ENCODE measurements around the gene YBEY. TPM values are rescaled to one million over a fixed set of nuclear protein-coding genes. Genes with fewer than 3 reads are reported as not detected.

The YBEY gene
- total RNA-seq, 4 donors from 2014 or later: 6.1 to 16.3 (median 13.3) TPM

GRCh38 chr21:46294647-46295176, 8.6 kb downstream of the YBEY start:
- ATAC-seq: no peak
- Histone ChIP-seq H3K4me3 (no peak overlapping the region), H3K27ac (peak overlapping the region in 1 of 4 donors; percentile 70), H3K27me3 (peaks cover 46% of the 10 kb centered on the region), H3K4me1 (peaks cover 0 to 27% (median 9%) of the 10 kb centered on the region in 3 donors), H3K9me3 (no peaks in the 10 kb centered on the region), H3K36me3 (peaks cover 0 to 18% of the 10 kb centered on the region in 2 donors)
- TF ChIP-seq POLR2A (IDR thresholded peaks at IDR 0.05) (no peak), CTCF (IDR thresholded peaks at IDR 0.05) (no peak), EP300 (IDR thresholded peaks at IDR 0.05) (no peak), POLR2AphosphoS5 (IDR thresholded peaks at IDR 0.05) (no peak)
- WGBS, 2 donors (ENCODE audit: low coverage in 1 of 2): 53 to 73% methylated on average over 3 to 5 of the region's 10 CpGs

GRCh38 chr21:46295177-46295770, 9.1 kb downstream of the YBEY start:
- TF ChIP-seq POLR2A (IDR thresholded peaks at IDR 0.05) (no peak), CTCF (IDR thresholded peaks at IDR 0.05) (no peak), EP300 (IDR thresholded peaks at IDR 0.05) (no peak), POLR2AphosphoS5 (IDR thresholded peaks at IDR 0.05) (no peak)
- Histone ChIP-seq H3K27me3 (peaks cover 50% of the 10 kb centered on the region), H3K4me1 (peaks cover 0 to 27% (median 9%) of the 10 kb centered on the region in 3 donors), H3K27ac (peak overlapping the region in 3 of 4 donors; percentile 50 to 70 (median 60)), H3K36me3 (peaks cover 0 to 24% of the 10 kb centered on the region in 2 donors), H3K4me3 (no peak overlapping the region), H3K9me3 (no peaks in the 10 kb centered on the region)
- ATAC-seq: no peak
- WGBS, 2 donors (ENCODE audit: low coverage in 1 of 2): 44% methylated on average over 7 of the region's 9 CpGs; no CpG with 5 or more reads in 1 of the 2 donors

GRCh38 chr21:46295996-46296752, 10.0 kb downstream of the YBEY start:
- no peak for TF ChIP-seq EP300 (IDR thresholded peaks at IDR 0.05)
- peak; percentile 21 for TF ChIP-seq POLR2AphosphoS5 (IDR thresholded peaks at IDR 0.05)
- no peak for TF ChIP-seq CTCF (IDR thresholded peaks at IDR 0.05)
- TF ChIP-seq POLR2A (IDR thresholded peaks at IDR 0.05): peak in 1 of 2 donors; percentile 21
- Histone ChIP-seq H3K27me3 (peaks cover 54% of the 10 kb centered on the region), H3K36me3 (peaks cover 0 to 29% of the 10 kb centered on the region in 2 donors), H3K9me3 (no peaks in the 10 kb centered on the region), H3K4me3 (peak overlapping the region in 1 of 2 donors; percentile 52), H3K4me1 (peaks cover 0 to 27% (median 9%) of the 10 kb centered on the region in 3 donors), H3K27ac (peak overlapping the region; percentile 10 to 70 (median 55))
- WGBS, 2 donors (ENCODE audit: low coverage in 1 of 2): 40 to 52% methylated on average over 1 to 3 of the region's 29 CpGs
- ATAC-seq: peak; percentile 92

GRCh38 chr21:46297338-46298271, 11.5 kb downstream of the YBEY start:
- no peak for TF ChIP-seq POLR2AphosphoS5 (IDR thresholded peaks at IDR 0.05)
- TF ChIP-seq EP300 (IDR thresholded peaks at IDR 0.05): no peak
- no peak for TF ChIP-seq POLR2A (IDR thresholded peaks at IDR 0.05)
- no peak for TF ChIP-seq CTCF (IDR thresholded peaks at IDR 0.05)
- Histone ChIP-seq H3K4me3 (peak overlapping the region; percentile 3 to 52), H3K36me3 (peaks cover 0 to 29% of the 10 kb centered on the region in 2 donors), H3K4me1 (peaks cover 0 to 27% (median 9%) of the 10 kb centered on the region in 3 donors), H3K27ac (peak overlapping the region in 3 of 4 donors; percentile 56 to 70 (median 60)), H3K9me3 (no peaks in the 10 kb centered on the region), H3K27me3 (peaks cover 63% of the 10 kb centered on the region)
- ATAC-seq: no peak
- 0 to 20% methylated on average over 2 to 7 of the region's 84 CpGs for WGBS, 2 donors (ENCODE audit: low coverage in 1 of 2)
